Measurements from ENCODE around the gene KIAA0753.

The KIAA0753 gene

DNA sequence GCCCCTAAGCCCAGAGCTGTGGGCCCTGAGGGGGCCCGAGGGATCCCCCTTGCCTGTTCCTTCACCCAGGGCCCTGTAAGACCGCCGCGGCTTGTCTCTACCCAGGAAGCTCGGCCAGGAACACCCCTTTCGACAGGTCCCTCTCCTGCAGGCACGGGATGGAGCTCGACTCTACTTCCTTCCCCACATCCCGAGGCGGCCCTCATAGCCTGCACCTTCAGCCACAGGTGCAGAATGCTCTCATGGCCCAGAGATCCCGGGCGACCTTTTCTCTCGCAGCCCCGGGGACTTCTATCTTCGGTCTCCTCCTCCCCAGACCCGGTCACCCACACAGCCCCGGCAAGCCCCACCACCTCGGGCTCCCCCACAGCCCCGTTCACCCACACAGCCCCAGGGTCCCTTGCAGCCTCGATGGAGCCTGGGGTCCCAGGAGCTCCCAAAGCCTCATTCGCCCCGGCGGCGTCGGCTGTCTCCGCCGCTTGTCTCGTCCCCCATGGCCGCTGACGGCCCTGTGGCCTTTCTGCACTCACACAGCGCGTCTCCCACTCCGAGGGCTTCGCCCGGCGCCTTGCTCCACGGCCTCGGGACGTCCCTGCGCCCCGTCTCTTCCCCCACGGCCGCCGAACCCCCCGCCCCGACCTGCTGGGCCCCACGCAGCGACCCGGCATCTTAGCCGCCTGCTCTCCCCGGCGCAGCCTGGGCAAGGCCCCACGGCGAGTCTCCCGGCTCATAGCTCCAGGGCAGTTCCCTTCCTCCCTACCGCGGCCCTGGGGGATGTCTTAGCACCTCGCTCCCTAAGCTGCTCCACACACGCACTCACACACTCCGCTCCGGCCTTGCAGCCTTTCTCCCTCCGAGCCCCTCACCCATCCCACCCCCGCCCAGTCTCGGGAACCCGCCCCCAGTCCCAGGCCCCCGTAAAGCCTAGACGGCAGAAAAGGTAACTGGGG, 650 bp downstream of the KIAA0753 start:
- peaks cover 43% of the 10 kb centered on the region for H3K79me2 ChIP-seq (ENCODE audit: low read length)
- peaks cover 13% of the 10 kb centered on the region; the same call in 1 of the 2 replicates for H3K4me1 ChIP-seq (ENCODE audit: low read length)
- H3K27ac ChIP-seq (ENCODE audit: low read length): peak overlapping the region; percentile 91; the same call in 1 of the 2 replicates
- peak overlapping the region; percentile 93 for H3K9ac ChIP-seq (ENCODE audit: low read length)
- peak overlapping the region; percentile 75 for H3K4me3 ChIP-seq (ENCODE audit: low read length)
- peak overlapping the region; percentile 70 for H3K4me2 ChIP-seq (ENCODE audit: low read depth, low read length)
- H3K9me3 ChIP-seq (replicated peaks; ENCODE audit: insufficient read depth, low read length): no peaks in the 10 kb centered on the region
- H3K27me3 ChIP-seq (replicated peaks; ENCODE audit: insufficient read depth, low read length): no peaks in the 10 kb centered on the region
- peak overlapping the region; percentile 95 for H2AFZ ChIP-seq (ENCODE audit: low read length)
- no peaks in the 10 kb centered on the region for H3K9me2 ChIP-seq (replicated peaks; ENCODE audit: insufficient read depth, low read length)
- no peaks in the 10 kb centered on the region for H4K20me1 ChIP-seq (ENCODE audit: insufficient read depth, low read length)
- H3F3A ChIP-seq (ENCODE audit: insufficient read depth, low read length): peaks cover 5% of the 10 kb centered on the region
- peak; percentile 19 for DNase-seq
- no peaks in the 10 kb centered on the region for H3K36me3 ChIP-seq (replicated peaks; ENCODE audit: insufficient read depth, low read length)
- TF ChIP-seq EZH2 (optimal IDR thresholded peaks at IDR 0.05; ENCODE audit: low read depth, low read length) (no peak), EZH2phosphoT487 (IDR thresholded peaks at IDR 0.05; ENCODE audit: low read length) (no peak), CTCF (IDR thresholded peaks at IDR 0.05; ENCODE audit: low read length) (no peak)

- H3K9ac ChIP-seq (ENCODE audit: low read length): peak overlapping the region; percentile 93; the same call in 1 of the 2 replicates
- H3K79me2 ChIP-seq (ENCODE audit: low read length): peaks cover 37% of the 10 kb centered on the region
- peak overlapping the region; percentile 70 for H3K4me2 ChIP-seq (ENCODE audit: low read depth, low read length)
- no peaks in the 10 kb centered on the region for H3K9me2 ChIP-seq (replicated peaks; ENCODE audit: insufficient read depth, low read length)
- no peak for DNase-seq
- peak overlapping the region; percentile 75 for H3K4me3 ChIP-seq (ENCODE audit: low read length)
- no peaks in the 10 kb centered on the region for H3K27me3 ChIP-seq (replicated peaks; ENCODE audit: insufficient read depth, low read length)
- no peaks in the 10 kb centered on the region for H4K20me1 ChIP-seq (ENCODE audit: insufficient read depth, low read length)
- no peaks in the 10 kb centered on the region for H3K36me3 ChIP-seq (replicated peaks; ENCODE audit: insufficient read depth, low read length)
- peaks cover 13% of the 10 kb centered on the region; the same call in 1 of the 2 replicates for H3K4me1 ChIP-seq (ENCODE audit: low read length)
- no peak for TF ChIP-seq CTCF (IDR thresholded peaks at IDR 0.05; ENCODE audit: low read length)
- TF ChIP-seq EZH2 (optimal IDR thresholded peaks at IDR 0.05; ENCODE audit: low read depth, low read length): no peak
- TF ChIP-seq EZH2phosphoT487 (IDR thresholded peaks at IDR 0.05; ENCODE audit: low read length): no peak
- no peaks in the 10 kb centered on the region for H3K9me3 ChIP-seq (replicated peaks; ENCODE audit: insufficient read depth, low read length)
- peaks cover 5% of the 10 kb centered on the region for H3F3A ChIP-seq (ENCODE audit: insufficient read depth, low read length)
- peak overlapping the region; percentile 95 for H2AFZ ChIP-seq (ENCODE audit: low read length)
- no peak overlapping the region for H3K27ac ChIP-seq (ENCODE audit: low read length)
Measured at GRCh38 chr17:6639014-6639585, 1.4 kb downstream of the KIAA0753 start.

DNA sequence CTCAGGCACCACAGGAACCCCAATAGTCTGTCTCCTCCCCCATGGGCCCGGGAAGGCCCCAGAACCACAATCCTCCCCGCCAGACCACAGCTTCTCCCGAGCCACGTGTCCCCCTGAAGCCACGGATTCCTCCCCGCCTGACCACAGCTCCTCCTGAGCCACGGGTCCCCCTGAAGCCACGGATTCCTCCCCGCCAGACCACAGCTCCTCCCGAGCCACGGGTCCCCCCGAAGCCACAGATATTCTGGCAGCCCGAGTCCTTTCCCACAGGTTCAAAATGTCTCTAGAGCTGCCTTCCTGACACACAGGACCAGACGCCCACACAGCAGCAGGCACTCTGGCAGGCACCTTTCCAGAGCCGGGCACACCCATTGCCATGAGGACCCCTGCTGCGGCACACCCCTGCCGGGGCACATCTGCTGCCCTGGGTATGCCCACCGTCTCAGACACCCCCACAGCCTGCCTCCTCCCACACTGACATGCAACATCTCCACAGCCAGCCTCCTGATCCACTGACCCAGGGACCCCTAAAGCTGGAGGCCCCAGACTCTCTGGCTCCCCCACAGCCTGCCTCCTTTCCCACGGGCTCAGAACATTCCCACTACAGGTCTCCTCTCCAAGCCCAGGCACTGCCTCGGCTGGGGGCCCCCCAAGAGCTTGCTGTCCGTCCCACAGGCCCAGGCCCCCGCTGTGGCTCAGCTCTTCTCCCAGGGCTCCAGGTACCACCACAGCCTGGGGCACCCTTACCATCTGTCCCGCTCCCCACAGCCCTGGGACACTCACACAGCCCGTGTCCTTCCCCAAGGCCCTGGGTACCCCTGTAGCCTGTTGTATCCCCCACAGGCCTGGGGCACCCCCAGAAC, 2.2 kb downstream of the KIAA0753 start:
- Histone ChIP-seq H3K9ac (ENCODE audit: low read length) (no peak overlapping the region), H3K27ac (ENCODE audit: low read length) (no peak overlapping the region), H3K79me2 (ENCODE audit: low read length) (peaks cover 30% of the 10 kb centered on the region), H4K20me1 (ENCODE audit: insufficient read depth, low read length) (no peaks in the 10 kb centered on the region), H3K4me1 (ENCODE audit: low read length) (peaks cover 13% of the 10 kb centered on the region; the same call in 1 of the 2 replicates), H3K4me2 (ENCODE audit: low read depth, low read length) (no peak overlapping the region), H2AFZ (ENCODE audit: low read length) (no peak overlapping the region), H3K27me3 (replicated peaks; ENCODE audit: insufficient read depth, low read length) (no peaks in the 10 kb centered on the region), H3F3A (ENCODE audit: insufficient read depth, low read length) (peaks cover 5% of the 10 kb centered on the region), H3K9me3 (replicated peaks; ENCODE audit: insufficient read depth, low read length) (no peaks in the 10 kb centered on the region), H3K4me3 (ENCODE audit: low read length) (no peak overlapping the region), H3K36me3 (replicated peaks; ENCODE audit: insufficient read depth, low read length) (no peaks in the 10 kb centered on the region), H3K9me2 (replicated peaks; ENCODE audit: insufficient read depth, low read length) (no peaks in the 10 kb centered on the region)
- no peak for TF ChIP-seq EZH2phosphoT487 (IDR thresholded peaks at IDR 0.05; ENCODE audit: low read length)
- no peak for TF ChIP-seq EZH2 (optimal IDR thresholded peaks at IDR 0.05; ENCODE audit: low read depth, low read length)
- DNase-seq: no peak

All from MM.1S (cell line).